ENCODE results near the gene CEP152.
"Not testable (repeated sequence)": the region's sequence is repeated elsewhere in the genome, so short reads cannot be mapped to it uniquely, and the experiment has no call there.

CEP152 gene

GRCh38 chr15:48810414-48811324 is at the start of gene CEP152:
Gene CEP152, minus strand, starts transcription at chr15:48811069. Its CDS starts 5,420 bp downstream, at chr15:48805649.
- DNase-seq: peak; percentile 99

GRCh38 chr15:48859426-48859825 is 48.6 kb upstream of the CEP152 start:
- no peak for DNase-seq

- DNase-seq: no peak
Measured at GRCh38 chr15:48858401-48858800, 47.5 kb upstream of the CEP152 start.

GRCh38 chr15:48856942-48857341 is 46.1 kb upstream of the CEP152 start:
- DNase-seq: no peak

- no peak for DNase-seq
Measured at GRCh38 chr15:48855501-48856440, 44.9 kb upstream of the CEP152 start.

GRCh38 chr15:48854434-48854833 is 43.6 kb upstream of the CEP152 start:
- DNase-seq: not testable (repeated sequence)

- DNase-seq: no peak
Measured at GRCh38 chr15:48851956-48852355, 41.1 kb upstream of the CEP152 start.

GRCh38 chr15:48850648-48851047 is 39.8 kb upstream of the CEP152 start:
- DNase-seq: no peak

- no peak for DNase-seq
Measured at GRCh38 chr15:48845123-48845522, 34.3 kb upstream of the CEP152 start.

- no peak for DNase-seq
Measured at GRCh38 chr15:48842501-48842900, 31.6 kb upstream of the CEP152 start.

- DNase-seq: no peak
Measured at GRCh38 chr15:48834756-48835155, 23.9 kb upstream of the CEP152 start.

GRCh38 chr15:48833526-48834239 is 22.8 kb upstream of the CEP152 start:
- DNase-seq: no peak

GRCh38 chr15:48832648-48833047 is 21.8 kb upstream of the CEP152 start:
- DNase-seq: no peak

- DNase-seq: no peak
Measured at GRCh38 chr15:48828906-48829305, 18.0 kb upstream of the CEP152 start.

- no peak for DNase-seq
Measured at GRCh38 chr15:48828471-48828870, 17.6 kb upstream of the CEP152 start.

- no peak for DNase-seq
Measured at GRCh38 chr15:48825075-48825474, 14.2 kb upstream of the CEP152 start.

- no peak for DNase-seq
Measured at GRCh38 chr15:48823706-48824105, 12.8 kb upstream of the CEP152 start.

GRCh38 chr15:48823237-48823636 is 12.4 kb upstream of the CEP152 start:
- DNase-seq: no peak

GRCh38 chr15:48814286-48814685 is 3.4 kb upstream of the CEP152 start:
- no peak for DNase-seq

- DNase-seq: no peak
Measured at GRCh38 chr15:48811325-48811958, 573 bp upstream of the CEP152 start.

- DNase-seq: no peak
Measured at GRCh38 chr15:48806151-48806550, 4.7 kb downstream of the CEP152 start.

- DNase-seq: no peak
Measured at GRCh38 chr15:48805591-48805990, 5.3 kb downstream of the CEP152 start.

Measured in KG1 (cell line).